Middle frontal gyrus (tissue), 1 donor: Measurements from ENCODE around the gene SPDYE2.
"Not testable (repeated sequence)": the region's sequence is repeated elsewhere in the genome, so short reads cannot be mapped to it uniquely, and the experiment has no call there.

Source experiments
- DNase-seq: peaks from one replicate; pipeline ENCODE4 v3.0.0-alpha.2; 2015; ENCODE audit warnings: low spot score; ENCODE audit errors: extremely low spot score

The SPDYE2 gene

GRCh38 chr7:102604431-102605145 lies 53.6 kb downstream of the SPDYE2 start:
- DNase-seq: not testable (repeated sequence)

- DNase-seq: not testable (repeated sequence)
Observed at GRCh38 chr7:102606848-102607247, 55.8 kb downstream of the SPDYE2 start.

DNA sequence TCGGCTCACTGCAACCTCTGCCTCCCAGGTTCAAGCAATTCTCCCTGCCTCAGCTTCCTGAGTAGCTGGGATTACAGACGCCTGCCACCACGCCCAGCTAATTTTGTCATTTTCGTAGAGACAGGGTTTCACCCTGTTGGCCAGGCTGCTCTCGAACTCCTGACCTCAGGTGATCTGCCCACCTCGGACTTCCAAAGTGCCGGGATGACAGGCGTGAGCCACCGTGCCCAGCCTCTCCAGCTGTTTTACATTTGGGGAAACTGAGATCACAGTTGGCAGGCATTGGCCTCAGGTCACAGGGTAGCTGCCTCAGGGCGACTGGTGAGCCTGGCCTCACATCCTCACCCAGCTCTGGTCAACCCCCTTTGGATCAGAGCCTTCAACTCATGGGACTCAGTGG lies 58.7 kb downstream of the SPDYE2 start:
- not testable (repeated sequence) for DNase-seq

DNA sequence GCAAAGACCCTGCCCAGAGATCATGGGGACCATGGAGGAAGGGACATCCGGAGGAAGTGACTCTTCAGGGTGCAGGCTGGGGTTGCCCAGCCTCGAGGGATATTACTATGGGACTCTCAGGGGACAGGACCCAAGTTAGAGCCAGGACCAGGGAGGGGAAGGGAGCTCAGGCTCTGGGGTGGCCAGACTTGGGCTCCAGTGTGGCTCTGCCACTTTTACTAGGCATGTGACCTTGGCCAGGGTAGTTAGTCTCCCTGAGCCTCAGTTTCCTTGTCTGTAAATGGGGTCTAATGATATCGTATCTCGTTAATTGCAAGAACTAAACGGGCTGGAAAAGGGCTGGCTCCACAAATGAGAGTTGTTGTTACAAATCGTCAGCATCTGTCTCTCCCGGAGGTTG lies 59.4 kb downstream of the SPDYE2 start:
- not testable (repeated sequence) for DNase-seq

DNA sequence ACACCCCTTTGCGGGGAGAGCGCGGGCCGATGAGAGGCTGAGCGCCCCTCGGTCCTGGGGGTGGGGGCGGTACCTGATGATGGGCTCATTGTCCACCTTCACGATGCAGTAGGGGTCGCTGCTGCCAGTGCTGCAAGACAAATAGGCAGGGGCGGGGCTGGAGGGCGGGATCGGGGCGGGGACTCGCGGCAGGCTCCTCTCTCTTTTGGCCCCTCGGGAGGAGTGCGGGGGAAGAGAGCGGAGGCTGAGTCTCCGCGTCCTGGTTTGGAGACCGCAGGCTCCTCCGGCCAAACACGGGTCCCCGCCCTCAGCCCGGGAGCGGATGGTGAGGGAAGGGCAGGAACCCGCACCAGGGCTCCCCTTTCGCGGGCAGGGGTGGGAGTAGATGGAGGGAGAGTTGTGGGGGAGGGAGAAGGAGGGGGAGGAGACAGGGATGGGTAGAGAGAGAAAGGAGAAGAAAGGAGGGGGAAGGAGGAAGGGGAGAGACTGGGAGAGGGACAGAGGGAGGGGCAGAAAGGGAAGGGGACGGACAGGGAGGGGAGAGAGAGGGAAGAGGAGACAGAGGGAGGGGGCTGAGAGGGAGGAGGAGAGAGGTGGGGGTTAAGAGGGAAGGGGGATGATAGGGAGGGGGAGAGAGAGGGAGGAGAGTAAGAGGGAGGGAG lies 60.1 kb downstream of the SPDYE2 start:
- not testable (repeated sequence) for DNase-seq

DNA sequence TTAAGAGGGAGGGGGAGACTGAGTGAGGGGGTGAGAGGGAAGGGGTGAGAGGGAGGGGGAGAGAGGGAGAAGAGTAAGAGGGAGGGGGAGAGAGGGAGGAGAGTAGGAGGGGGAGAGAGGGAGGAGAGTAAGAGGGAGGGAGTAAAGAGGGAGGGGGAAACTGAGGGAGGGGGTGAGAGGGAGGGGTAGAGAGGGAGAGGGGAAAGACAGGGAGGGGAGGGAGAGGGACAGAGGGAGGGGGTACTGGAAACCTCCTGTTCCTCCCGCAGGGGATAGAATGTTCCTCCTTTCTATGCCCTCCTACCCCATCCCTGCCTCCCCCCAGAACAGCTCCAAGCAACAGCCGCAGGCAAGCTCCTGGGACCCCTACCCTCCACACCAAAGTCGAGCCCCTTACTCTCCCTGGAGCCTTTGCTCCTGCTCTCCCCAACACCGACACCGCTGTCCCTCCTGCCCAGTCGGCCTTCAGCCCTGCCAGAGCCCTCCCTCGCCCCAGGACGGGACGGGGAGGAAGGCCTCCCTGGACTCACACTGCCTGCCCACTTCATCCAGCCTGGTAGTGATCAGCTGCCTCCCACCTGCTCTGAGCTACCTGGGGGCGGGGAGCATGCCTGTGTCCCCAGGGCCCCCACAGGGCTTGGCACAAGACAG lies 60.8 kb downstream of the SPDYE2 start:
- not testable (repeated sequence) for DNase-seq
